GM12874 (cell line): ENCODE results near the gene TMEM139.

ENCODE experiments used
- TF ChIP-seq, protein P1 (sequence below): IDR thresholded peaks from 2 replicates; pipeline ENCODE4 v1.5.1; 2011; ENCODE audit warnings: low read depth, mild to moderate bottlenecking, control low read depth, low read length, moderate library complexity; ENCODE audit not compliant: insufficient read depth

The TMEM139 gene

GRCh38 chr7:143318661-143319060, 33.9 kb downstream of the TMEM139 start:
- TF ChIP-seq, protein P1, sequence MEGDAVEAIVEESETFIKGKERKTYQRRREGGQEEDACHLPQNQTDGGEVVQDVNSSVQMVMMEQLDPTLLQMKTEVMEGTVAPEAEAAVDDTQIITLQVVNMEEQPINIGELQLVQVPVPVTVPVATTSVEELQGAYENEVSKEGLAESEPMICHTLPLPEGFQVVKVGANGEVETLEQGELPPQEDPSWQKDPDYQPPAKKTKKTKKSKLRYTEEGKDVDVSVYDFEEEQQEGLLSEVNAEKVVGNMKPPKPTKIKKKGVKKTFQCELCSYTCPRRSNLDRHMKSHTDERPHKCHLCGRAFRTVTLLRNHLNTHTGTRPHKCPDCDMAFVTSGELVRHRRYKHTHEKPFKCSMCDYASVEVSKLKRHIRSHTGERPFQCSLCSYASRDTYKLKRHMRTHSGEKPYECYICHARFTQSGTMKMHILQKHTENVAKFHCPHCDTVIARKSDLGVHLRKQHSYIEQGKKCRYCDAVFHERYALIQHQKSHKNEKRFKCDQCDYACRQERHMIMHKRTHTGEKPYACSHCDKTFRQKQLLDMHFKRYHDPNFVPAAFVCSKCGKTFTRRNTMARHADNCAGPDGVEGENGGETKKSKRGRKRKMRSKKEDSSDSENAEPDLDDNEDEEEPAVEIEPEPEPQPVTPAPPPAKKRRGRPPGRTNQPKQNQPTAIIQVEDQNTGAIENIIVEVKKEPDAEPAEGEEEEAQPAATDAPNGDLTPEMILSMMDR, result no peak

DNA sequence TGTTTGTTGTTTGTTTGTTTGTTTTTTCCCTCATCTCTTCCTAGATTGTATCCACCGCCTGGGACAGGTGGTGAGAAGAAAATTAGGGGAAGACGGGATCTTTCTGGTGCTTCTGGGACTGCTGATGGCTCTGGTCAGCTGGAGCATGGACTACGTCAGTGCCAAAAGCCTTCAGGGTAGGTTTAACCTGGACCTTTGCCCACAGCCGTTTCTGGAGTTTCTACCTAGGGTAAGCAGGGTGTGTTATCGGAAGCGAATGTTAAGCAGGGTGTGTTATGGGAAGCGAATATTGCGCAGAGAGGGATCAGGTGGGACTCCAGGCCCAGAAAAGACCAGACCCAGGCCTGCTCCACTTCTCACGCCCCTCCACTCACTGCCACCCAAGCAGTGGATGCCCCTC, 35.9 kb downstream of the TMEM139 start:
- TF ChIP-seq, protein P1, result no peak

- TF ChIP-seq, protein P1, result no peak
Observed at GRCh38 chr7:143321242-143321641, 36.5 kb downstream of the TMEM139 start.

DNA sequence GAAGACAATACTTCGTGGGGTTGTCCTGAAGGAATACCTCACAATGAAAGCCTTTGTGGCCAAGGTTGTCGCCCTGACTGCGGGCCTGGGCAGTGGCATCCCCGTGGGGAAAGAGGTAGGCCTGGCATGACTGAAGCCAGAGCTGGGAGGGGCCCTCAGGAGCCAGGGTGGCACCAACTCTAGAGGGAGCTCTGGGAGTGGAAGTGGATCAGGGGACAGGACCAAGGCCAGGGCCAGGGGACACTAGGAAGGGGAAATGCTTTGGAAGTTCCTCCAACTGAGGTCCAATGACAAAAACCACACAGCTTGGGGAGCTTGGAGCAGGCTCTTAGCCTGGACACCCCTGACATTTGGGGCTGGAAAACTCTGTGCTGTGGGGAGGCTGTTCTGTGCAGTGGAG, 37.0 kb downstream of the TMEM139 start:
- TF ChIP-seq, protein P1, result no peak

DNA sequence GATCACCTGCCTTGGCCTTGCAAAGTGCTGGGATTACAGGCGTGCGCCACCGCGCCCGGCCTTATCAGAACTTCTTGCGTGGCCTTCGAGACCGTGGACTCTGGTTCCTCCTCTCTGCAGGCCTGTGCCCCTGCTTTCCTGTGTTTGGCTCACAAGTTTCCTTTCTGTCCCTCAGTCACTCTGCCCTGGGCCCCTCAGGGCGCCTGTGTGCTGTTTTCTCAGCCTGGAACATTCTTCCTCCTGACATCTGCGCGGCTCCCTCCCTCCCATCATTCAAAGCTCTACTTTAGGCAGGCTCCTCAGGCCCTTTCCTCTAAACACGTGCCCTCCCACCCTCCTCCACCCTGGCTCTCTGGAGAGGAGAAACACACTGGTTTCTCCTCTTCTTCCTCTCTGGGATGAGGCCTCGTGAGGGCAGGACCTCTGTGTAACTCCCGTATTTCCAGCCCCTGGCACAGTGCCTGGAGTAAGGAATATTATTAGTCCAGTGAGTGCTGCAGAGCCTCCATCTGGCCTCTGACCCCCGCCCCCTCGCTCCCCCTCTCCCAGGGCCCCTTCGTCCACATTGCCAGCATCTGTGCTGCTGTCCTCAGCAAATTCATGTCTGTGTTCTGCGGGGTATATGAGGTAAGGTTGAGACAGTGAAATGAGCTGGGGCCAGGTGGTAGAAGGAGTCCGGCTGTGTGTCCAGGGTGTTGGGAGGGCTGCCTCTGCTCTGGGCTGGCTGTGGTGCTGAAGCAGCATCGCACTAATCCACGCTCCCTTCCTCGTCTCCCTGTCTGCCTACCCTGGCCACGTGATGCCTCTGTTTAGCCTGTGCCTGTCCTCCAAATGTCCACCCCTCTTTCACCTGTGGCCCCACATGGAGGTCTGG, 38.2 kb downstream of the TMEM139 start:
- TF ChIP-seq, protein P1, result no peak

DNA sequence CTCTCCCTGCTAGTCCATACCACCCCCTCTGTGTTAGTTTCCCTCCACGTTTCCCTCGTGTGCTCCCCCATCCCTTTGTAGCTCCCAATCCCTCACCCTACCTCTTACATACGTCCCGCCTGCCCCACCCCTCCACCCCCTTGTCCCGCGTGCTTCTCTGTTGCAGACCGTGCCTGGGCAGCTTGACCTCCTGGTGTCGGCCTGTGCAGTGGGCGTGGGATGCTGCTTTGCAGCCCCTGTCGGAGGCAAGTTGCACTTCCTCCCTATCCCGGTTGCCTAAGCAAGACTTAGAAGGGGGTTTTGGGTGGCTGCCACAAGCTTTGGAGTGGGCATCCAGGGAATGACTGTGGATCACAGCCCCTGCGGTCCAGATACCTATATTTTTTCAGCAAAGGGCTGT, 38.9 kb downstream of the TMEM139 start:
- TF ChIP-seq, protein P1, result no peak

GRCh38 chr7:143325240-143325639, 40.5 kb downstream of the TMEM139 start:
- TF ChIP-seq, protein P1, result no peak
